H1 (cell line): ENCODE results near the gene NFASC. TPM values are rescaled to one million over a fixed set of nuclear protein-coding genes. Genes with fewer than 3 reads are reported as not detected.

ENCODE experiments used
- BCL11A ChIP-seq, 2 experiments: IDR thresholded peaks; one replicate each; pipeline ENCODE4 v1.6.1; 2011; ENCODE audit warnings: low read depth in 2 of 2, low read length in 2 of 2, mild to moderate bottlenecking in 2 of 2
- CBX5 ChIP-seq: fragments of 300-800, 300-1000 bp; sonication (generic); IDR thresholded peaks from 2 replicates; pipeline ENCODE4 v1.7.1; 2016; ENCODE audit warnings: antibody characterized with exemption, low read length, low read depth
- CHD1 ChIP-seq: IDR thresholded peaks from 2 replicates; pipeline ENCODE4 v1.6.1; 2012; ENCODE audit warnings: low read depth, low read length, improper control_type of control experiment
- EGR1 ChIP-seq: IDR thresholded peaks from 2 replicates; pipeline ENCODE4 v1.6.1; 2011; ENCODE audit warnings: low read depth, low read length, borderline replicate concordance
- FOSL1 ChIP-seq: IDR thresholded peaks from 2 replicates; pipeline ENCODE4 v1.6.1; 2011; ENCODE audit warnings: mild to moderate bottlenecking, low read depth, low read length, moderate library complexity; ENCODE audit not compliant: insufficient read depth
- RXRA ChIP-seq: IDR thresholded peaks from 2 replicates; pipeline ENCODE4 v1.6.1; 2011; ENCODE audit warnings: low read depth, mild to moderate bottlenecking, low read length, moderate library complexity; ENCODE audit not compliant: insufficient read depth
- TAF1 ChIP-seq: IDR thresholded peaks from 2 replicates; pipeline ENCODE4 v1.6.1; 2011; ENCODE audit warnings: mild to moderate bottlenecking, low read depth, low read length
- TAF7 ChIP-seq: optimal IDR thresholded peaks from 2 replicates; pipeline ENCODE3; 2011; ENCODE audit warnings: low read depth, mild to moderate bottlenecking, inconsistent platforms, low read length, moderate library complexity, borderline replicate concordance
- ZNF274 ChIP-seq: IDR thresholded peaks from 2 replicates; pipeline ENCODE4 v1.7.0; 2012; ENCODE audit warnings: low read length, borderline replicate concordance; ENCODE audit errors: extremely low read depth
- polyA plus RNA-seq, 7 experiments: library from polyadenylated mRNA; depleted of rRNA in 3 of 7; stranded (reverse) in 5 of 7; unstranded in 2 of 7; fragments of >200 nt in 5 of 7; fragments of 200-250 nt in 2 of 7; gene quantifications; 1 replicate in 5 of 7; 2 replicates in 1 of 7; 4 replicates in 1 of 7; pipeline versions ENCODE4 v1.2.1 to v1.2.3, GENCODE V29; 2011 to 2013; ENCODE audit warnings: missing spikeins in 2 of 7, mixed read lengths in 2 of 7
- total RNA-seq: library from RNA; stranded (reverse); fragmentation: NEBNext Ultra II Directional; extraction: Animal tissue kit (Norgen Biotek cat#: 25700); gene quantifications from 2 replicates; pipeline ENCODE4 v1.2.1, GENCODE V29; 2021
- TF ChIP-seq, protein P1 (sequence below): fragments of 300-600 bp; sonication (generic); IDR thresholded peaks from 2 replicates; pipeline ENCODE4 v1.7.1; 2012; ENCODE audit warnings: low read length, moderate library complexity, mild to moderate bottlenecking, inconsistent platforms; ENCODE audit not compliant: insufficient replicate concordance

Gene NFASC
- total and polyA plus RNA-seq, 2 of the 8 experiments (the other 6 are each of a cell fraction or from before 2014, with no cell fraction given) = 5.0 to 15.2 TPM

DNA sequence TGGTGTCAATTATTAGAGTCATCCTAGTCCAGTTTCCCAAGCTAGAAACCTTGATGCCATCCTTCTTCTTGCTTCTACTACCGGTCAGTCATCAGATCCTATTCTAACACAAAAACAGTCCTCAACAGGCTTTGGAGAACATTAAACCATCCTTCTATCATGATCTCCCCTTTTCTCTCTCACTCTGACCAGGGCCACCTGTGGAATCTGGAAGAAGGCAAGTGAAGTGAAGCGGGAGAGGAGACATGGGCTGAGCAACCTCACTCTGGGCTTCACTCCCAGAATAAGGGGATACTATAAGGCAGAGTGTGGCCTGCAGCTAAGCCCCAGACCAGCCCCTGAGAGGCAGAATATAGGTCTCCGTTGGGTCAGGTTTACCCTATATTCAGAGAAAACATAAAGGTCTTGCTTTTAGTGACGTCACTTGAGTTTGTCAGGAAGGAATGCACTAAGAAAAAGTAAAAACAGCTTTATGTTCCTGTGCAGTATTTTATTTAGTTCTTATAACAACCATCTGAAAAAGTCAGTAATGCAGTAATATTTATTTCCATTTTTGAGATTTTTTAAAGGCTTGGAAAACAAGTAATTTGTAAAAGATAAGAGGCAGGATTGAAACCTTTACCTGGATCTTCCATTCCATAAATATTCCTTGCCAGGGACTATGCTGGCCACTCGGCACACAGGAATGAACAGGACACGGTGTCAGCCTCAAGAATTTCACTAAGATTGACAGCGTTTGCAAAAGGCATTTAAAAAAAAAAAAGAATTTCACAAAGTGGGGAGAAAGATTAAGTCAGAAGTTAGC, 61.3 kb downstream of the NFASC start (continued):
- TF ChIP-seq, protein P1, sequence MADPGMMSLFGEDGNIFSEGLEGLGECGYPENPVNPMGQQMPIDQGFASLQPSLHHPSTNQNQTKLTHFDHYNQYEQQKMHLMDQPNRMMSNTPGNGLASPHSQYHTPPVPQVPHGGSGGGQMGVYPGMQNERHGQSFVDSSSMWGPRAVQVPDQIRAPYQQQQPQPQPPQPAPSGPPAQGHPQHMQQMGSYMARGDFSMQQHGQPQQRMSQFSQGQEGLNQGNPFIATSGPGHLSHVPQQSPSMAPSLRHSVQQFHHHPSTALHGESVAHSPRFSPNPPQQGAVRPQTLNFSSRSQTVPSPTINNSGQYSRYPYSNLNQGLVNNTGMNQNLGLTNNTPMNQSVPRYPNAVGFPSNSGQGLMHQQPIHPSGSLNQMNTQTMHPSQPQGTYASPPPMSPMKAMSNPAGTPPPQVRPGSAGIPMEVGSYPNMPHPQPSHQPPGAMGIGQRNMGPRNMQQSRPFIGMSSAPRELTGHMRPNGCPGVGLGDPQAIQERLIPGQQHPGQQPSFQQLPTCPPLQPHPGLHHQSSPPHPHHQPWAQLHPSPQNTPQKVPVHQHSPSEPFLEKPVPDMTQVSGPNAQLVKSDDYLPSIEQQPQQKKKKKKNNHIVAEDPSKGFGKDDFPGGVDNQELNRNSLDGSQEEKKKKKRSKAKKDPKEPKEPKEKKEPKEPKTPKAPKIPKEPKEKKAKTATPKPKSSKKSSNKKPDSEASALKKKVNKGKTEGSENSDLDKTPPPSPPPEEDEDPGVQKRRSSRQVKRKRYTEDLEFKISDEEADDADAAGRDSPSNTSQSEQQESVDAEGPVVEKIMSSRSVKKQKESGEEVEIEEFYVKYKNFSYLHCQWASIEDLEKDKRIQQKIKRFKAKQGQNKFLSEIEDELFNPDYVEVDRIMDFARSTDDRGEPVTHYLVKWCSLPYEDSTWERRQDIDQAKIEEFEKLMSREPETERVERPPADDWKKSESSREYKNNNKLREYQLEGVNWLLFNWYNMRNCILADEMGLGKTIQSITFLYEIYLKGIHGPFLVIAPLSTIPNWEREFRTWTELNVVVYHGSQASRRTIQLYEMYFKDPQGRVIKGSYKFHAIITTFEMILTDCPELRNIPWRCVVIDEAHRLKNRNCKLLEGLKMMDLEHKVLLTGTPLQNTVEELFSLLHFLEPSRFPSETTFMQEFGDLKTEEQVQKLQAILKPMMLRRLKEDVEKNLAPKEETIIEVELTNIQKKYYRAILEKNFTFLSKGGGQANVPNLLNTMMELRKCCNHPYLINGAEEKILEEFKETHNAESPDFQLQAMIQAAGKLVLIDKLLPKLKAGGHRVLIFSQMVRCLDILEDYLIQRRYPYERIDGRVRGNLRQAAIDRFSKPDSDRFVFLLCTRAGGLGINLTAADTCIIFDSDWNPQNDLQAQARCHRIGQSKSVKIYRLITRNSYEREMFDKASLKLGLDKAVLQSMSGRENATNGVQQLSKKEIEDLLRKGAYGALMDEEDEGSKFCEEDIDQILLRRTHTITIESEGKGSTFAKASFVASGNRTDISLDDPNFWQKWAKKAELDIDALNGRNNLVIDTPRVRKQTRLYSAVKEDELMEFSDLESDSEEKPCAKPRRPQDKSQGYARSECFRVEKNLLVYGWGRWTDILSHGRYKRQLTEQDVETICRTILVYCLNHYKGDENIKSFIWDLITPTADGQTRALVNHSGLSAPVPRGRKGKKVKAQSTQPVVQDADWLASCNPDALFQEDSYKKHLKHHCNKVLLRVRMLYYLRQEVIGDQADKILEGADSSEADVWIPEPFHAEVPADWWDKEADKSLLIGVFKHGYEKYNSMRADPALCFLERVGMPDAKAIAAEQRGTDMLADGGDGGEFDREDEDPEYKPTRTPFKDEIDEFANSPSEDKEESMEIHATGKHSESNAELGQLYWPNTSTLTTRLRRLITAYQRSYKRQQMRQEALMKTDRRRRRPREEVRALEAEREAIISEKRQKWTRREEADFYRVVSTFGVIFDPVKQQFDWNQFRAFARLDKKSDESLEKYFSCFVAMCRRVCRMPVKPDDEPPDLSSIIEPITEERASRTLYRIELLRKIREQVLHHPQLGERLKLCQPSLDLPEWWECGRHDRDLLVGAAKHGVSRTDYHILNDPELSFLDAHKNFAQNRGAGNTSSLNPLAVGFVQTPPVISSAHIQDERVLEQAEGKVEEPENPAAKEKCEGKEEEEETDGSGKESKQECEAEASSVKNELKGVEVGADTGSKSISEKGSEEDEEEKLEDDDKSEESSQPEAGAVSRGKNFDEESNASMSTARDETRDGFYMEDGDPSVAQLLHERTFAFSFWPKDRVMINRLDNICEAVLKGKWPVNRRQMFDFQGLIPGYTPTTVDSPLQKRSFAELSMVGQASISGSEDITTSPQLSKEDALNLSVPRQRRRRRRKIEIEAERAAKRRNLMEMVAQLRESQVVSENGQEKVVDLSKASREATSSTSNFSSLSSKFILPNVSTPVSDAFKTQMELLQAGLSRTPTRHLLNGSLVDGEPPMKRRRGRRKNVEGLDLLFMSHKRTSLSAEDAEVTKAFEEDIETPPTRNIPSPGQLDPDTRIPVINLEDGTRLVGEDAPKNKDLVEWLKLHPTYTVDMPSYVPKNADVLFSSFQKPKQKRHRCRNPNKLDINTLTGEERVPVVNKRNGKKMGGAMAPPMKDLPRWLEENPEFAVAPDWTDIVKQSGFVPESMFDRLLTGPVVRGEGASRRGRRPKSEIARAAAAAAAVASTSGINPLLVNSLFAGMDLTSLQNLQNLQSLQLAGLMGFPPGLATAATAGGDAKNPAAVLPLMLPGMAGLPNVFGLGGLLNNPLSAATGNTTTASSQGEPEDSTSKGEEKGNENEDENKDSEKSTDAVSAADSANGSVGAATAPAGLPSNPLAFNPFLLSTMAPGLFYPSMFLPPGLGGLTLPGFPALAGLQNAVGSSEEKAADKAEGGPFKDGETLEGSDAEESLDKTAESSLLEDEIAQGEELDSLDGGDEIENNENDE = no peak
- TF ChIP-seq ZNF274 = no peak
- TF ChIP-seq CBX5 = no peak
- no peak for TF ChIP-seq CHD1
- TF ChIP-seq TAF1 = no peak
- no peak for TF ChIP-seq RXRA
- TF ChIP-seq BCL11A (IDR thresholded peaks at IDR 0.05; ENCODE audit: low read depth in 2 of 2, low read length in 2 of 2) = no peak
- no peak for TF ChIP-seq FOSL1
- TF ChIP-seq EGR1 = no peak
- no peak for TF ChIP-seq TAF7
